Transverse colon (tissue), 4 donors: ENCODE data around the gene PSMG3. TPM values are rescaled to one million over a fixed set of nuclear protein-coding genes. Genes with fewer than 3 reads are reported as not detected.

ENCODE experiments used
- DNase-seq: peaks from one replicate; pipeline ENCODE4 v3.0.0-alpha.2; 2019
- H3K27ac ChIP-seq, 4 donors: fragments of 200-600 bp; sonication (generic); 2 replicates each; pipeline ENCODE4 v1.5.1; 2016 to 2018; ENCODE audit warnings: inconsistent platforms in 4 of 4
- H3K27me3 ChIP-seq: fragments of 200-600 bp; sonication (generic); 2 replicates; pipeline ENCODE4 v1.5.1; 2017; ENCODE audit warnings: inconsistent platforms
- H3K36me3 ChIP-seq, 4 donors: fragments of 200-600 bp; sonication (generic); 2 replicates each; pipeline ENCODE4 v1.5.1; 2017 to 2019; ENCODE audit warnings: inconsistent platforms in 4 of 4
- H3K4me1 ChIP-seq, 4 donors: fragments of 200-600 bp; sonication (generic); 2 replicates each; pipeline ENCODE4 v1.5.1; 2017 to 2020; ENCODE audit warnings: inconsistent platforms in 4 of 4
- H3K4me3 ChIP-seq, 4 donors: fragments of 200-600 bp; sonication (generic); 1 replicate in 1 of 4; 2 replicates in 3 of 4; pipeline versions ENCODE4 v1.5.1 to v1.6.1; 2017 to 2019; ENCODE audit warnings: inconsistent platforms in 4 of 4
- H3K9me3 ChIP-seq, 2 donors: fragments of 200-600 bp; sonication (generic); 2 replicates each; pipeline ENCODE4 v1.5.1; 2017 to 2019; ENCODE audit warnings: inconsistent platforms in 2 of 2
- EP300 ChIP-seq: sonication (generic); formaldehyde crosslinking; IDR thresholded peaks from one replicate; pipeline ENCODE4 v1.6.1; 2017; ENCODE audit warnings: antibody characterized with exemption, low read depth
- POLR2A ChIP-seq: fragments of 450-650 bp; IDR thresholded peaks from one replicate; pipeline ENCODE4 v1.6.1; 2016; ENCODE audit warnings: antibody characterized with exemption, mild to moderate bottlenecking, moderate library complexity
- POLR2AphosphoS5 ChIP-seq, 3 donors: sonication (generic); formaldehyde crosslinking; IDR thresholded peaks; one replicate each; pipeline ENCODE4 v1.6.1; 2016; ENCODE audit warnings: antibody characterized with exemption in 3 of 3
- WGBS, 2 donors: methylation state at CpG; one replicate each; pipeline ENCODE4 v1.1.5; 2018; ENCODE audit warnings: low coverage in 1 of 2; 5-methylcytosine and 5-hydroxymethylcytosine counted together
- in situ Hi-C, 4 donors: fragments of 200-750 bp; cut with MboI; loops; one replicate each; pipeline versions ENCODE4 v1.15.0 to v1.15.1; 2017; ENCODE audit warnings: low sequenced_read_pairs in 3 of 4, low pct_ligation_motif_present in 1 of 4, low pct_unique_long_range_greater_than_20kb in 1 of 4
- intact Hi-C: fragments of 100-400 bp; cut with DNase I; formaldehyde crosslinking; loops from one replicate; pipeline ENCODE4 v1.15.1; 2023; ENCODE audit warnings: low total_unique reads
- total RNA-seq, 4 donors: library from RNA; depleted of rRNA; stranded (reverse); fragments of >200 nt; gene quantifications; one replicate each; pipeline ENCODE4 v1.1.0, GENCODE V29; 2016
- TF ChIP-seq, protein P1 (sequence below), 5 experiments: fragments of 200-600 bp in 3 of 5; fragments of 450-650 bp in 2 of 5; sonication (generic) in 3 of 5; IDR thresholded peaks; 1 replicate in 2 of 5; 2 replicates in 3 of 5; pipeline ENCODE4 v1.5.1; 2016 to 2017; ENCODE audit warnings: antibody characterized with exemption in 5 of 5, inconsistent platforms in 3 of 5, mild to moderate bottlenecking in 2 of 5, moderate library complexity in 1 of 5

PSMG3 gene
- total RNA-seq, 4 donors from 2014 or later, result 7.1 to 41.9 (median 27.6) TPM

DNA sequence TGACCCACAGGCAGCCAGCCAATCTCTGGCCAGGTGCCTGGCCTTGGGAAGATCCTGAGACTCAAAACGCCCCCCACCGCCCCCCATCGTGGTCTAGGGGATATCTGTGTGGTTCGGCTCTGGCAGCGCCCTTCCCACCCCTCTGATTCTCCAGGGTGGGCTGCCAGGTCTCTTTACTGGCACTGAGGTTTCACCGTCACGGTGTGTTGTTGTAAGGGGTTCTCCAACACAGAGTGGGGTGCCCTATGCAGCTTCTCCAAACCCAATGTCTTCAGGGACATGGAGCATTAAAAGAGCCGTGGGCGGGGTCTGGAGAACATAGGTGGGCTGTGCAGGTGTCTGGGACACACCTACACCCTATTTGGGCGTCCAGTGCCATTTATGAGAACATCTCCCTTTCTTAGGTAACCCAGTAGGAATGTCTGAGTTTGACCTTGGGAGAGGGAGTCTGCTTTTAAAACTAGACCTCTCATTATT is 37.8 kb downstream of the PSMG3 start:
- intact Hi-C loops (no loop called here), in situ Hi-C loops (no loop called here)
- Histone ChIP-seq H3K27ac (peak overlapping the region; percentile 97 to 99 (median 98)), H3K4me3 (peak overlapping the region; percentile 70 to 75 (median 72)), H3K36me3 (no peaks in the 10 kb centered on the region), H3K27me3 (no peaks in the 10 kb centered on the region), H3K9me3 (no peaks in the 10 kb centered on the region), H3K4me1 (peaks cover 27 to 49% (median 48%) of the 10 kb centered on the region in 4 donors)
- DNase-seq, result no peak
- 21% methylated on average over 10 of the region's 10 CpGs; no CpG with 5 or more reads in 1 of the 2 donors for WGBS, 2 donors
- TF ChIP-seq, protein P1, sequence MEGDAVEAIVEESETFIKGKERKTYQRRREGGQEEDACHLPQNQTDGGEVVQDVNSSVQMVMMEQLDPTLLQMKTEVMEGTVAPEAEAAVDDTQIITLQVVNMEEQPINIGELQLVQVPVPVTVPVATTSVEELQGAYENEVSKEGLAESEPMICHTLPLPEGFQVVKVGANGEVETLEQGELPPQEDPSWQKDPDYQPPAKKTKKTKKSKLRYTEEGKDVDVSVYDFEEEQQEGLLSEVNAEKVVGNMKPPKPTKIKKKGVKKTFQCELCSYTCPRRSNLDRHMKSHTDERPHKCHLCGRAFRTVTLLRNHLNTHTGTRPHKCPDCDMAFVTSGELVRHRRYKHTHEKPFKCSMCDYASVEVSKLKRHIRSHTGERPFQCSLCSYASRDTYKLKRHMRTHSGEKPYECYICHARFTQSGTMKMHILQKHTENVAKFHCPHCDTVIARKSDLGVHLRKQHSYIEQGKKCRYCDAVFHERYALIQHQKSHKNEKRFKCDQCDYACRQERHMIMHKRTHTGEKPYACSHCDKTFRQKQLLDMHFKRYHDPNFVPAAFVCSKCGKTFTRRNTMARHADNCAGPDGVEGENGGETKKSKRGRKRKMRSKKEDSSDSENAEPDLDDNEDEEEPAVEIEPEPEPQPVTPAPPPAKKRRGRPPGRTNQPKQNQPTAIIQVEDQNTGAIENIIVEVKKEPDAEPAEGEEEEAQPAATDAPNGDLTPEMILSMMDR (IDR thresholded peaks at IDR 0.05), result no peak
- TF ChIP-seq EP300 (no peak), POLR2A (no peak), POLR2AphosphoS5 (IDR thresholded peaks at IDR 0.05) (no peak)

DNA sequence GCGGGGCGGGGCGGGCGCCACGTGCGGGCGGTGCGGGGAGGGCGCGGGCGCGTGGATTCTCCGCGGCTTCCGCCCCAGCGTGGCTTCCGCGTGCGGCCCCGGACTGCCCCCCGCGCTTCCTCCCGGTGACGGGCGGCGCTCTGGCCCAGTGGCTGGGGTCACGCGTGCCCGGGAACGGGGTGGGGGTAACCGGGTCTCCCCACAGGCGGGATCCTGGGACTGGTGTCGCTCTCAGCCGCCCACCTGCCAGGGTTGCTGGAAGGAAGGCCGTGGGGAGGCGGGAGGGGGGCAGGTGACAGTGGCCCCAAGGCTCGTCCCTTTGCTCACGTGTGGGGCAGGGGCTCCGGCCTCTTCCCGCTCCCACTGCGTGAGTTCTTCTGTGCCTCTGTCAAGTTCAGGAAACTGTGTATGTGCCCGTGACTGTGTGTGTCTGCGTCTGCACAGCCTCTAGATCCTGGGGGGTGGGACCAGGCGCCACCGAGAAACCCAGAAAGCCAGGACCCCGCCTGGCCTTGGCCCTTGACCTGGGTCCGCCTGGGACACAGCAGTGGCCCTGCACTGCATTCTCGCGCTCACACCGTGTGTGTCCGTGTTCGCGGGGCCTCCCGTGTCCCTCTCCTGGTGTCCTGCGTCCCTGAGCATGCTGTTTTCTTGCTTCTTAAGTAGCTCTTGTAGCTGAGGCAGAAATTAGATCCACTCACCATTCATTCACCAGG is 38.4 kb downstream of the PSMG3 start:
- H3K4me3 ChIP-seq, result peak overlapping the region; percentile 70 to 75 (median 72)
- H3K9me3 ChIP-seq, result no peaks in the 10 kb centered on the region
- H3K27ac ChIP-seq, result peak overlapping the region; percentile 97 to 99 (median 98)
- intact Hi-C loops (no loop called here), in situ Hi-C loops (no loop called here)
- peaks cover 21 to 45% (median 42%) of the 10 kb centered on the region in 4 donors for H3K4me1 ChIP-seq
- no peaks in the 10 kb centered on the region for H3K27me3 ChIP-seq
- DNase-seq, result peak; percentile 55
- peak; percentile 27 for TF ChIP-seq EP300
- TF ChIP-seq POLR2AphosphoS5 (IDR thresholded peaks at IDR 0.05), result peak in 2 of 3 donors; percentile 53 to 70
- TF ChIP-seq, protein P1 (IDR thresholded peaks at IDR 0.05), result no peak
- peak; percentile 53 for TF ChIP-seq POLR2A
- WGBS, 2 donors, result 3% methylated on average over 32 of the region's 55 CpGs; no CpG with 5 or more reads in 1 of the 2 donors
- no peaks in the 10 kb centered on the region for H3K36me3 ChIP-seq

DNA sequence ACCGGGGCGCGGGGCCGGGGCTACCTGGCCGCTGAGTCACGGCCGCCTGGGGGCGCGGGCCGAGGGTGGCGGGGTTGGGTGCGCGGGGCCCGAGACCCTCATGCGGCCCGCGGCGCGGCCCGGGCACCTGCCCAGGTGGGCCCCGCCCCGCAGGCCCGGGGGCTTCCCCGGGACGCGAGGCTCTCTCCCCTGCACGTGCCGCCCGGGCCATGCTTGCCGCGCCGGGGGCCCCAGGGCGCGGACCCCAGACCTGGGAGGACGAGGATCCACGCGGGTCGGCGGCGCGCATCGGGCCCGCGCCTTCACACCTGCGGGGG is 38.9 kb downstream of the PSMG3 start:
- 0% methylated on average over 1 of the region's 45 CpGs; no CpG with 5 or more reads in 1 of the 2 donors for WGBS, 2 donors
- Histone ChIP-seq H3K4me1 (peaks cover 17 to 42% (median 37%) of the 10 kb centered on the region in 4 donors), H3K27ac (peak overlapping the region; percentile 97 to 99 (median 98)), H3K4me3 (peak overlapping the region; percentile 70 to 75 (median 72)), H3K36me3 (no peaks in the 10 kb centered on the region), H3K9me3 (no peaks in the 10 kb centered on the region), H3K27me3 (no peaks in the 10 kb centered on the region)
- in situ Hi-C loops, result no loop called here
- TF ChIP-seq POLR2A (no peak), POLR2AphosphoS5 (IDR thresholded peaks at IDR 0.05) (no peak), EP300 (no peak)
- DNase-seq, result no peak
- intact Hi-C loops, result no loop called here

DNA sequence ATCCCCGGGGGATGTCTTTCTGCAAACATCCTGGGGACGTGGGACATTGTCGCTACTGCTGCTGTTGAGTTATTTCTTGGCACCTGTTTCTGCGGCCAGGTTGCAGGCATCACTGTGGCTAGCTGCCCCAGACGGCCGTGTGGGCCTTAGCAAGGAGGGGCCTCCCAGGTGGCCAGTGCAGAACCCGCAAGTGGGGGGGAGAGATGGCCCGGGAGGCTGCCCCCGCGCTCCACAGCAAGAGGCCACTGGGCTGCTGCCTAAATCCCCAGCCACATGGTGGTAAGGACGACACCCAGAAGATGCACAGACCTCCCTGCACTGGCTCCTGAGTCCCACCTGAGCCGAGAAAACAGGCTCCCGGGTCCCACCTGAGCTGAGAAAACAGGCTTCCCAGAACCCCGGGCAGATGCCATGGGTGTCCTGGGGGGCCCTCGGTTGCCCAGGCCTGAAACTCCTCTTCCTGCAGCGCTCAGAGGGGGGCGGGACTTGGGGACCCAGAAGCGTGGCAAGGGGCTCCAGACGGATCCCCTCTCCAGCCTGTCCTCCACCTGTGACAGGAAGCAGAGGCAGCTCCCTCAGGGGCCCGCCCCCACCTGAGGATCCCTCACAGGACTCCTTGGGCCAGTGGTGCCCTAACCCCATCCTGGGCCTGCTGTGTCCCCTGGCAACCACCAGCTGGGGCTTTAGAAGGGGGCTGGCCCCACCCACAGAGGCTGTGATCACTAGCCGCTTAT is 40.3 kb downstream of the PSMG3 start:
- no peak for DNase-seq
- 70% methylated on average over 18 of the region's 21 CpGs; no CpG with 5 or more reads in 1 of the 2 donors for WGBS, 2 donors
- Histone ChIP-seq H3K9me3 (no peaks in the 10 kb centered on the region), H3K27ac (peak overlapping the region in 3 of 4 donors; percentile 97 to 99 (median 98)), H3K36me3 (no peaks in the 10 kb centered on the region), H3K27me3 (no peaks in the 10 kb centered on the region), H3K4me1 (peaks cover 14 to 36% (median 32%) of the 10 kb centered on the region in 4 donors), H3K4me3 (no peak overlapping the region)
- no peak for TF ChIP-seq EP300
- TF ChIP-seq POLR2A, result no peak
- no peak for TF ChIP-seq POLR2AphosphoS5 (IDR thresholded peaks at IDR 0.05)
- TF ChIP-seq, protein P1 (IDR thresholded peaks at IDR 0.05), result no peak
- intact Hi-C loops, result no loop called here
- in situ Hi-C loops, result no loop called here
